Transverse colon (tissue), 4 donors: Measurements from ENCODE around the gene ARF1. TPM values are rescaled to one million over a fixed set of nuclear protein-coding genes. Genes with fewer than 3 reads are reported as not detected.
A peak's percentile ranks its signal among the peaks of the same experiment; 100 is the strongest.

Source experiments
- DNase-seq: peaks from one replicate; pipeline ENCODE4 v3.0.0-alpha.2; 2019
- H3K27ac ChIP-seq, 4 donors: fragments of 200-600 bp; sonication (generic); 2 replicates each; pipeline ENCODE4 v1.5.1; 2016 to 2018; ENCODE audit warnings: inconsistent platforms in 4 of 4
- H3K27me3 ChIP-seq: fragments of 200-600 bp; sonication (generic); 2 replicates; pipeline ENCODE4 v1.5.1; 2017; ENCODE audit warnings: inconsistent platforms
- H3K36me3 ChIP-seq, 4 donors: fragments of 200-600 bp; sonication (generic); 2 replicates each; pipeline ENCODE4 v1.5.1; 2017 to 2019; ENCODE audit warnings: inconsistent platforms in 4 of 4
- H3K4me1 ChIP-seq, 4 donors: fragments of 200-600 bp; sonication (generic); 2 replicates each; pipeline ENCODE4 v1.5.1; 2017 to 2020; ENCODE audit warnings: inconsistent platforms in 4 of 4
- H3K4me3 ChIP-seq, 4 donors: fragments of 200-600 bp; sonication (generic); 1 replicate in 1 of 4; 2 replicates in 3 of 4; pipeline versions ENCODE4 v1.5.1 to v1.6.1; 2017 to 2019; ENCODE audit warnings: inconsistent platforms in 4 of 4
- H3K9me3 ChIP-seq, 2 donors: fragments of 200-600 bp; sonication (generic); 2 replicates each; pipeline ENCODE4 v1.5.1; 2017 to 2019; ENCODE audit warnings: inconsistent platforms in 2 of 2
- CTCF ChIP-seq, 5 experiments: fragments of 200-600 bp in 3 of 5; fragments of 450-650 bp in 2 of 5; sonication (generic) in 3 of 5; IDR thresholded peaks; 1 replicate in 2 of 5; 2 replicates in 3 of 5; pipeline ENCODE4 v1.5.1; 2016 to 2017; ENCODE audit warnings: antibody characterized with exemption in 5 of 5, inconsistent platforms in 3 of 5, mild to moderate bottlenecking in 2 of 5, moderate library complexity in 1 of 5
- EP300 ChIP-seq: sonication (generic); formaldehyde crosslinking; IDR thresholded peaks from one replicate; pipeline ENCODE4 v1.6.1; 2017; ENCODE audit warnings: antibody characterized with exemption, low read depth
- POLR2A ChIP-seq: fragments of 450-650 bp; IDR thresholded peaks from one replicate; pipeline ENCODE4 v1.6.1; 2016; ENCODE audit warnings: antibody characterized with exemption, mild to moderate bottlenecking, moderate library complexity
- POLR2AphosphoS5 ChIP-seq, 3 donors: sonication (generic); formaldehyde crosslinking; IDR thresholded peaks; one replicate each; pipeline ENCODE4 v1.6.1; 2016; ENCODE audit warnings: antibody characterized with exemption in 3 of 3
- WGBS, 2 donors: methylation state at CpG; one replicate each; pipeline ENCODE4 v1.1.5; 2018; ENCODE audit warnings: low coverage in 1 of 2; 5-methylcytosine and 5-hydroxymethylcytosine counted together
- in situ Hi-C, 4 donors: fragments of 200-750 bp; cut with MboI; loops; one replicate each; pipeline versions ENCODE4 v1.15.0 to v1.15.1; 2017; ENCODE audit warnings: low sequenced_read_pairs in 3 of 4, low pct_ligation_motif_present in 1 of 4, low pct_unique_long_range_greater_than_20kb in 1 of 4
- intact Hi-C: fragments of 100-400 bp; cut with DNase I; formaldehyde crosslinking; loops from one replicate; pipeline ENCODE4 v1.15.1; 2023; ENCODE audit warnings: low total_unique reads
- total RNA-seq, 4 donors: library from RNA; depleted of rRNA; stranded (reverse); fragments of >200 nt; gene quantifications; one replicate each; pipeline ENCODE4 v1.1.0, GENCODE V29; 2016

The ARF1 gene
- total RNA-seq, 4 donors from 2014 or later: 303 to 452 (median 375) TPM

DNA sequence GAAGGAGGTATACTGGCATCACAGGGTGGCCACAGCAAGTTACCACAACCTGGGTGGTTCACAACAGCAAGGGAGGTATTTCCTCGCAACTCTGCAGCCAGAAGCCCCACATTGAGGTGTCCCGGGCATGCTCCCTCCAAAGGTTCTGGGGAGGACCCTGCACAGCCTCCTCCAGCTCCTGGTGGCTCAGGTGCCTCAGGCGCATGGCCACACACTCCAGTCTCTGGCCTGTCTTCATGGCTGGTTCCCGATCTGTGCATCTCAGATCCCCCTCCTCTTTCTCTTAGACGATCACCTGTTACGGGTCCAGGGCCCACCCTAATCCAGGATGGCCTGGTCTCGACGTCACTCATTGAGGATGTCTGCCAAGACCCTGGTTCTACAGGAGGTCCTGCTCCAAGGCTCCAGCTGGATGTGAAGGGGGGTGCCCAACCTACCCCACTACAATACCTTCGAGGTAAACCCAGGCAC is 6.7 kb upstream of the ARF1 start:
- peaks cover 0 to 1% (median 1%) of the 10 kb centered on the region in 4 donors for H3K4me1 ChIP-seq
- no peaks in the 10 kb centered on the region for H3K9me3 ChIP-seq
- DNase-seq: no peak
- in situ Hi-C loops (no loop called here), intact Hi-C loops (loop anchor here (10.0 kb wide), 1 partner anchor 591 kb away; no protein-coding TSS in a partner anchor)
- 60 to 68% methylated on average over 2 to 9 of the region's 9 CpGs for WGBS, 2 donors
- H3K27ac ChIP-seq: no peak overlapping the region
- TF ChIP-seq EP300: no peak
- TF ChIP-seq POLR2AphosphoS5 (IDR thresholded peaks at IDR 0.05): no peak
- no peak for TF ChIP-seq POLR2A
- no peak for TF ChIP-seq CTCF (IDR thresholded peaks at IDR 0.05)
- H3K36me3 ChIP-seq: no peaks in the 10 kb centered on the region
- peaks cover 11% of the 10 kb centered on the region for H3K27me3 ChIP-seq
- H3K4me3 ChIP-seq: no peak overlapping the region

- TF ChIP-seq POLR2A (no peak), CTCF (IDR thresholded peaks at IDR 0.05) (no peak), EP300 (no peak), POLR2AphosphoS5 (IDR thresholded peaks at IDR 0.05) (no peak)
- intact Hi-C loops (loop anchor here (10.0 kb wide), 1 partner anchor 592 kb away; no protein-coding TSS in a partner anchor), in situ Hi-C loops (no loop called here)
- Histone ChIP-seq H3K27ac (no peak overlapping the region), H3K9me3 (no peaks in the 10 kb centered on the region), H3K4me3 (no peak overlapping the region), H3K36me3 (no peaks in the 10 kb centered on the region), H3K4me1 (peaks cover 9 to 11% (median 10%) of the 10 kb centered on the region in 4 donors), H3K27me3 (peaks cover 11% of the 10 kb centered on the region)
- 71% methylated on average over 9 of the region's 9 CpGs; no CpG with 5 or more reads in 1 of the 2 donors for WGBS, 2 donors
- DNase-seq: peak; percentile 5
Observed at GRCh38 chr1:228076796-228077430, 5.6 kb upstream of the ARF1 start.

GRCh38 chr1:228077565-228078330 is 4.8 kb upstream of the ARF1 start:
- H3K4me3 ChIP-seq: no peak overlapping the region
- intact Hi-C loops: loop anchor here (10.0 kb wide), 1 partner anchor 593 kb away; no protein-coding TSS in a partner anchor
- peaks cover 9 to 14% (median 10%) of the 10 kb centered on the region in 4 donors for H3K4me1 ChIP-seq
- no peaks in the 10 kb centered on the region for H3K36me3 ChIP-seq
- DNase-seq: no peak
- H3K9me3 ChIP-seq: no peaks in the 10 kb centered on the region
- TF ChIP-seq EP300 (no peak), POLR2A (no peak), CTCF (IDR thresholded peaks at IDR 0.05) (no peak), POLR2AphosphoS5 (IDR thresholded peaks at IDR 0.05) (no peak)
- no peak overlapping the region for H3K27ac ChIP-seq
- H3K27me3 ChIP-seq: peaks cover 11% of the 10 kb centered on the region
- WGBS, 2 donors: 36 to 70% methylated on average over 2 to 10 of the region's 10 CpGs
- in situ Hi-C loops: no loop called here

DNA sequence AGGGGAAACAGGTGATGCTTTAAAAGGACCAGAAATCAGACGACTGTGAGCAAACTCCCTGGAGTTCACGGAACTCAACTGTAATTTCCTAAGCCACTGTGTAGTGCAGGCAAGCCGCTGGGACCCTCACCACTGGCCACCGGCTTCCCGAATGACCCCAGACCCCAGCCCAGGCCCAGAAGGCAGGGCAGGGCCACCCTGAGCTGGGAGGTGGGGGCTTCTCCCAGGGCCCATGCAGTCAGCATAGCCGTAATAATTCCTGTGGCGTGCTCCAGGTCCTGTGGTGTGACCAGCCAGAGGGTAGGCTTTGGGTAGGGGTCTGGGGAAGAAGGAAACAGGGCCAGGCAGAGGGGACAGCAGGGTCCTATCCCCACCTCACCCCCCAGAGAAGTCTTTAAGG is 3.5 kb upstream of the ARF1 start:
- no peak overlapping the region for H3K4me3 ChIP-seq
- H3K4me1 ChIP-seq: peaks cover 11 to 16% (median 12%) of the 10 kb centered on the region in 4 donors
- in situ Hi-C loops: no loop called here
- DNase-seq: peak; percentile 3
- no peaks in the 10 kb centered on the region for H3K36me3 ChIP-seq
- H3K9me3 ChIP-seq: no peaks in the 10 kb centered on the region
- H3K27ac ChIP-seq: no peak overlapping the region
- intact Hi-C loops: loop anchor here (10.0 kb wide), 1 partner anchor 594 kb away; no protein-coding TSS in a partner anchor
- no peak for TF ChIP-seq POLR2A
- WGBS, 2 donors: 91% methylated on average over 7 of the region's 7 CpGs; no CpG with 5 or more reads in 1 of the 2 donors
- no peaks in the 10 kb centered on the region for H3K27me3 ChIP-seq
